PC-3 (cell line): ENCODE measurements around the gene ZNF26. TPM values are rescaled to one million over a fixed set of nuclear protein-coding genes. Genes with fewer than 3 reads are reported as not detected.

ENCODE experiments used
- ATAC-seq: fragments of 200-7000 bp; cut with Tn5 transposase; 2 replicates; pipeline ENCODE4 v1.9.1; 2020; ENCODE audit warnings: mild to moderate bottlenecking, moderate library complexity
- BruUV-seq: library from RNA; stranded (reverse); fragments of 400-500 nt; replicated peaks from 2 replicates; lab custom pipeline; 2021; lab: Mats Ljungman, UMichigan
- CTCF ChIA-PET: fragments of 300-600 bp; sonication (Branson Sonifier 250); formaldehyde crosslinking; loops from one replicate; lab custom pipeline; 2022; ENCODE audit warnings: antibody characterized with exemption; lab: Charles Lee
- POLR2A ChIA-PET: fragments of 300-600 bp; sonication (Branson Sonifier 250); formaldehyde crosslinking; loops from one replicate; lab custom pipeline; 2022; ENCODE audit warnings: antibody characterized with exemption; ENCODE audit not compliant: unreplicated experiment; lab: Charles Lee
- DNase-seq: peaks from one replicate; pipeline ENCODE4 v3.0.0-alpha.2; 2015
- H2AFZ ChIP-seq: fragments of 300-600 bp; sonication (generic); 2 replicates; pipeline ENCODE4 v1.6.0; 2016; ENCODE audit warnings: antibody characterized with exemption, low read length
- H3F3A ChIP-seq: fragments of 300-600 bp; sonication (generic); one replicate; pipeline ENCODE4 v1.6.0; 2017; ENCODE audit warnings: antibody characterized with exemption, low read length, control low read depth, mild to moderate bottlenecking; ENCODE audit not compliant: unreplicated experiment
- H3K27ac ChIP-seq: fragments of 300-600 bp; sonication (generic); 2 replicates; pipeline ENCODE4 v1.5.1; 2016; ENCODE audit warnings: mild to moderate bottlenecking, low read length
- H3K27me3 ChIP-seq: fragments of 300-600 bp; sonication (generic); 2 replicates; pipeline ENCODE4 v1.6.1; 2016; ENCODE audit warnings: low read length, mixed read lengths
- H3K36me3 ChIP-seq: fragments of 300-600 bp; sonication (generic); 2 replicates; pipeline ENCODE4 v1.6.1; 2016; ENCODE audit warnings: low read depth, mixed run types, low read length, mixed read lengths
- H3K4me1 ChIP-seq: fragments of 300-600 bp; sonication (generic); 2 replicates; pipeline ENCODE4 v1.5.1; 2016; ENCODE audit warnings: low read length; ENCODE audit not compliant: insufficient read depth
- H3K4me2 ChIP-seq: fragments of 300-600 bp; sonication (generic); 2 replicates; pipeline ENCODE4 v1.6.0; 2016; ENCODE audit warnings: low read length
- H3K4me3 ChIP-seq: fragments of 300-600 bp; sonication (generic); 2 replicates; pipeline ENCODE4 v1.5.1; 2016; ENCODE audit warnings: mild to moderate bottlenecking, low read length, mixed read lengths
- H3K79me2 ChIP-seq: fragments of 300-600 bp; sonication (generic); 2 replicates; pipeline ENCODE4 v1.6.1; 2017; ENCODE audit warnings: low read length, mixed read lengths
- H3K9ac ChIP-seq: fragments of 300-600 bp; sonication (generic); 2 replicates; pipeline ENCODE4 v1.6.0; 2016; ENCODE audit warnings: mild to moderate bottlenecking, low read length
- H3K9me2 ChIP-seq: fragments of 300-600 bp; sonication (generic); replicated peaks from 2 replicates; pipeline ENCODE4 v1.6.1; 2016; ENCODE audit warnings: mixed run types, low read length, mixed read lengths
- H3K9me3 ChIP-seq: fragments of 300-600 bp; sonication (generic); 2 replicates; pipeline ENCODE4 v1.6.1; 2016; ENCODE audit warnings: low read length, mixed read lengths
- H4K20me1 ChIP-seq: fragments of 300-600 bp; sonication (generic); 2 replicates; pipeline ENCODE4 v1.6.1; 2016; ENCODE audit warnings: low read length, mixed read lengths
- EZH2 ChIP-seq: fragments of 300-600 bp; sonication (generic); IDR thresholded peaks from one replicate; pipeline ENCODE4 v1.6.1; 2017; ENCODE audit warnings: antibody characterized with exemption, mild to moderate bottlenecking, low read length; ENCODE audit not compliant: unreplicated experiment
- EZH2phosphoT487 ChIP-seq: fragments of 300-600 bp; sonication (generic); IDR thresholded peaks from 2 replicates; pipeline ENCODE4 v1.6.1; 2018; ENCODE audit warnings: mild to moderate bottlenecking, antibody characterized with exemption, low read length, borderline replicate concordance
- intact Hi-C: fragments of 100-400 bp; cut with micrococcal nuclease; formaldehyde crosslinking; loops from 2 replicates; pipeline ENCODE4 v1.9.0; 2023
- total RNA-seq: library from RNA; depleted of rRNA; stranded (reverse); fragments of >200 nt; gene quantifications from 2 replicates; pipeline ENCODE4 v1.2.3, GENCODE V29; 2014
- TF ChIP-seq, protein P1 (sequence below): fragments of 300-600 bp; sonication (generic); conservative IDR thresholded peaks from 2 replicates; pipeline ENCODE4 v1.5.1; 2017; ENCODE audit warnings: antibody characterized with exemption, low read depth, mild to moderate bottlenecking, low read length

ZNF26 gene
- total RNA-seq, 1 experiment from 2014 or later: 30.2 TPM

DNA sequence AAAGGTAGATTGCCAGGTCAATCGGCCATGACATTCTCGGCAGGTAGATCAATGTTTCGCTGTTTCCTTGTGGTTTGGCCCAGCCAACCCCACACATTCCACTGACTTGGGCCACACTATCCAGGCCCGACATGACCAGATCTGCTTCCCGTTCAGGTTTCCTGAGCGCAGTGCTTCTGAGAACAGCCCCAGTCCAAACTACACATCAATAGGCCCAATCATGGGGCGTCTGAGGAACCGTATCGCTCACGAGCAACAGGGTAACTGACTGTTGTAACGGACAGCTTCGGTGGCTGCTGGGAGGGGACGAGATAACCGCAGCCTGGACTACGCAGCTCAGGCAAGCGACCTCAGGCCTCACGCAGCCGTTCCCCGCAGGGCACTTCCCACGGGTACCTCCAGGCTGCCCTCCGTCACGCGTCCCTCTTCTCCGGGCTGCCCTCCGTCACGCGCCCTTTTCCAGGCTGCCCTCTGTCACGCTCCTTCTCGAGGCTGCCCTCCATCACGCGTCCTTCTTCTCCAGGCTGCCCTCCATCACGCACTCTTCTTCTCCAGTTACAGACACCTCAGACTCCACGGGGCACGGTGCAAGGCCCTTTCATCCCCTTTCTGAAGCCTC is 44.7 kb upstream of the ZNF26 start:
- CTCF ChIA-PET: no interaction called here
- Histone ChIP-seq H3K9me3 (peaks cover 14% of the 10 kb centered on the region; the same call in 1 of the 2 replicates), H4K20me1 (no peaks in the 10 kb centered on the region), H3K9me2 (no peaks in the 10 kb centered on the region), H3K27me3 (no peaks in the 10 kb centered on the region), H3K4me1 (no peaks in the 10 kb centered on the region), H3K4me2 (no peak overlapping the region), H2AFZ (no peak overlapping the region), H3K9ac (no peak overlapping the region), H3K36me3 (peaks cover 72% of the 10 kb centered on the region), H3K27ac (no peak overlapping the region), H3K79me2 (no peaks in the 10 kb centered on the region), H3F3A (no peaks in the 10 kb centered on the region), H3K4me3 (no peak overlapping the region)
- intact Hi-C loops: no loop called here
- BruUV-seq: no TSS peak
- no peak for DNase-seq
- no peak for ATAC-seq
- TF ChIP-seq EZH2phosphoT487 (no peak), EZH2 (no peak)
- TF ChIP-seq, protein P1, sequence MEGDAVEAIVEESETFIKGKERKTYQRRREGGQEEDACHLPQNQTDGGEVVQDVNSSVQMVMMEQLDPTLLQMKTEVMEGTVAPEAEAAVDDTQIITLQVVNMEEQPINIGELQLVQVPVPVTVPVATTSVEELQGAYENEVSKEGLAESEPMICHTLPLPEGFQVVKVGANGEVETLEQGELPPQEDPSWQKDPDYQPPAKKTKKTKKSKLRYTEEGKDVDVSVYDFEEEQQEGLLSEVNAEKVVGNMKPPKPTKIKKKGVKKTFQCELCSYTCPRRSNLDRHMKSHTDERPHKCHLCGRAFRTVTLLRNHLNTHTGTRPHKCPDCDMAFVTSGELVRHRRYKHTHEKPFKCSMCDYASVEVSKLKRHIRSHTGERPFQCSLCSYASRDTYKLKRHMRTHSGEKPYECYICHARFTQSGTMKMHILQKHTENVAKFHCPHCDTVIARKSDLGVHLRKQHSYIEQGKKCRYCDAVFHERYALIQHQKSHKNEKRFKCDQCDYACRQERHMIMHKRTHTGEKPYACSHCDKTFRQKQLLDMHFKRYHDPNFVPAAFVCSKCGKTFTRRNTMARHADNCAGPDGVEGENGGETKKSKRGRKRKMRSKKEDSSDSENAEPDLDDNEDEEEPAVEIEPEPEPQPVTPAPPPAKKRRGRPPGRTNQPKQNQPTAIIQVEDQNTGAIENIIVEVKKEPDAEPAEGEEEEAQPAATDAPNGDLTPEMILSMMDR: no peak
- POLR2A ChIA-PET: interaction anchor here (0.6 kb wide), 1 partner anchor 33 kb away, joined by 4 read pairs; no protein-coding TSS in a partner anchor

DNA sequence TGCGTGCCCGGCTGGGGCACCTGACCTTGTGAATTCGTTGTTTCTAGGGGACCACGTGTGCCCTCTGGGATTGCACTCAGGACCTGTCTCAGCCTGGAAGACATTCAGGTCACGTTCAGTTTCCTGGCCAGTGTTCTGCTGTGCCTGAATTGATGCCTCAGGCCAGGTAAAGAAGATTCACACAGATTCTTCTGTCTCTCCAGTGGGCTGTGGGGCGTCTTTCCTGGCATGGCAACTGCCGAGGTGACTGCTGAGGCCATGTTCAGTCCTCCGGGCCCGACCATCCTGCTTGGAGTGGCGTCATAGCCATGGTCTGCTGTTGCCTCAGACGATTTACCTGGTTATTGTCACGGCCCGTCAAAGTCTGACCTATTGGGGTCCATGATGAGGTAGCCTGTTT is 43.6 kb upstream of the ZNF26 start:
- DNase-seq (no peak), ATAC-seq (no peak)
- H3K27me3 ChIP-seq: no peaks in the 10 kb centered on the region
- ChIA-PET POLR2A (no interaction called here), CTCF (no interaction called here)
- H3K4me1 ChIP-seq: no peaks in the 10 kb centered on the region
- peaks cover 73% of the 10 kb centered on the region for H3K36me3 ChIP-seq
- H3K4me2 ChIP-seq: no peak overlapping the region
- no peak overlapping the region for H3K27ac ChIP-seq
- intact Hi-C loops: no loop called here
- BruUV-seq: no TSS peak
- no peaks in the 10 kb centered on the region for H3K79me2 ChIP-seq
- H3K9me2 ChIP-seq: no peaks in the 10 kb centered on the region
- TF ChIP-seq EZH2phosphoT487: no peak
- TF ChIP-seq EZH2: no peak
- TF ChIP-seq, protein P1: no peak
- no peak overlapping the region for H2AFZ ChIP-seq
- H3K4me3 ChIP-seq: no peak overlapping the region
- H3K9ac ChIP-seq: no peak overlapping the region
- no peaks in the 10 kb centered on the region for H3F3A ChIP-seq
- peaks cover 14% of the 10 kb centered on the region; the same call in 1 of the 2 replicates for H3K9me3 ChIP-seq
- no peaks in the 10 kb centered on the region for H4K20me1 ChIP-seq

DNA sequence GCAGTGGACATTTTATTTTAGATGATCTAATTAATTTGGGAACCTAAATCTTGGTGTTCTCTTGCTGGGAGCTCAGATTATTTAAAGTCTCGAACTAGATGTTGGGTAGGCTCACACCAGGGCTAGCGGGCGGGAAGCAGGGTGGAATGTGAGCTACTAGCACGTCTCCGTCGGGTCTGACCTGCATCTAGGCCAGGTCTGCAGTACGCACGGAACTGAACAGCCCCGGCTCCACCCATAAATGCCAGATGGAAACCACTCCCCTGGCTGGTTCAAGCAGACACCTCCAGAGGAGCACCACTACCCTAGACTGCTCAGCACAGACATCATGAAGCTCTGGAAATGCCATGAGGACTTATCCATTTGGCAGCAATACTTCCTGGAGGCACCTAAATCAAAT is 40.4 kb upstream of the ZNF26 start:
- CTCF ChIA-PET: no interaction called here
- peaks cover 8% of the 10 kb centered on the region for H3K79me2 ChIP-seq
- H3K4me3 ChIP-seq: no peak overlapping the region; the same call in 1 of the 2 replicates
- H3F3A ChIP-seq: no peaks in the 10 kb centered on the region
- intact Hi-C loops: no loop called here
- no peaks in the 10 kb centered on the region for H4K20me1 ChIP-seq
- POLR2A ChIA-PET: no interaction called here
- H3K9ac ChIP-seq: no peak overlapping the region
- H3K36me3 ChIP-seq: peaks cover 93% of the 10 kb centered on the region
- no peak overlapping the region for H2AFZ ChIP-seq
- BruUV-seq: no TSS peak
- no peaks in the 10 kb centered on the region for H3K27me3 ChIP-seq
- no peak overlapping the region for H3K27ac ChIP-seq
- ATAC-seq (no peak), DNase-seq (no peak)
- H3K4me2 ChIP-seq: no peak overlapping the region
- H3K4me1 ChIP-seq: no peaks in the 10 kb centered on the region
- H3K9me2 ChIP-seq: no peaks in the 10 kb centered on the region
- peaks cover 16% of the 10 kb centered on the region; the same call in 1 of the 2 replicates for H3K9me3 ChIP-seq
- TF ChIP-seq EZH2phosphoT487 (no peak), EZH2 (no peak)
- TF ChIP-seq, protein P1: no peak
